Suprapubic skin (tissue), 4 donors: ENCODE measurements around the gene THPO. TPM values are rescaled to one million over a fixed set of nuclear protein-coding genes. Genes with fewer than 3 reads are reported as not detected.

Source experiments
- DNase-seq, 2 donors: peaks; one replicate each; pipeline ENCODE4 v3.0.0-alpha.2; 2019; ENCODE audit warnings: low spot score in 2 of 2
- H3K27ac ChIP-seq: fragments of 200-600 bp; sonication (generic); one replicate; pipeline ENCODE4 v1.5.1; 2019
- H3K27me3 ChIP-seq: fragments of 200-600 bp; sonication (generic); one replicate; pipeline ENCODE4 v1.5.1; 2019
- H3K36me3 ChIP-seq: fragments of 200-600 bp; sonication (generic); one replicate; pipeline ENCODE4 v1.5.1; 2019
- H3K4me1 ChIP-seq: fragments of 200-600 bp; sonication (generic); one replicate; pipeline ENCODE4 v1.5.1; 2019
- H3K4me3 ChIP-seq: fragments of 200-600 bp; sonication (generic); one replicate; pipeline ENCODE4 v1.5.1; 2019; ENCODE audit warnings: mild to moderate bottlenecking
- H3K9me3 ChIP-seq: fragments of 200-600 bp; sonication (generic); one replicate; pipeline ENCODE4 v1.5.1; 2019
- CTCF ChIP-seq, 2 donors: fragments of 200-600 bp in 1 of 2; fragments of 450-650 bp in 1 of 2; sonication (generic) in 1 of 2; IDR thresholded peaks; one replicate each; pipeline ENCODE4 v1.5.1; 2016 to 2019; ENCODE audit warnings: antibody characterized with exemption in 2 of 2, mild to moderate bottlenecking in 1 of 2, moderate library complexity in 1 of 2
- EP300 ChIP-seq: sonication (generic); formaldehyde crosslinking; IDR thresholded peaks from one replicate; pipeline ENCODE4 v1.6.1; 2017; ENCODE audit warnings: antibody characterized with exemption
- POLR2A ChIP-seq, 2 donors: fragments of 450-650 bp; IDR thresholded peaks; one replicate each; pipeline ENCODE4 v1.6.1; 2017; ENCODE audit warnings: antibody characterized with exemption in 2 of 2, mild to moderate bottlenecking in 2 of 2, moderate library complexity in 2 of 2
- POLR2AphosphoS5 ChIP-seq, 3 donors: sonication (generic); formaldehyde crosslinking; IDR thresholded peaks; one replicate each; pipeline ENCODE4 v1.6.1; 2017; ENCODE audit warnings: antibody characterized with exemption in 3 of 3
- WGBS: methylation state at CpG from one replicate; pipeline ENCODE4 v1.1.5; 2018; 5-methylcytosine and 5-hydroxymethylcytosine counted together
- total RNA-seq, 4 donors: library from RNA; depleted of rRNA; stranded (reverse); fragments of >200 nt; gene quantifications; one replicate each; pipeline ENCODE4 v1.1.0, GENCODE V29; 2016

Gene THPO
- total RNA-seq, 4 donors from 2014 or later, result 0.93 TPM; not detected in 3

GRCh38 chr3:184384856-184385422, 6.9 kb upstream of the THPO start:
- TF ChIP-seq POLR2AphosphoS5 (IDR thresholded peaks at IDR 0.05) (no peak), EP300 (no peak), CTCF (IDR thresholded peaks at IDR 0.05) (no peak), POLR2A (IDR thresholded peaks at IDR 0.05) (no peak)
- Histone ChIP-seq H3K9me3 (no peaks in the 10 kb centered on the region), H3K4me3 (no peak overlapping the region), H3K27me3 (peaks cover 31% of the 10 kb centered on the region), H3K36me3 (peaks cover 6% of the 10 kb centered on the region), H3K4me1 (peaks cover 15% of the 10 kb centered on the region), H3K27ac (no peak overlapping the region)
- WGBS, result 82% methylated on average over 4 of the region's 8 CpGs
- DNase-seq, result no peak

GRCh38 chr3:184384342-184384741, 6.3 kb upstream of the THPO start:
- no CpG with 5 or more reads among the region's 9 CpGs for WGBS
- no peak overlapping the region for H3K27ac ChIP-seq
- no peak for TF ChIP-seq EP300
- TF ChIP-seq POLR2A (IDR thresholded peaks at IDR 0.05), result no peak
- no peak for TF ChIP-seq CTCF (IDR thresholded peaks at IDR 0.05)
- no peak for DNase-seq
- peaks cover 36% of the 10 kb centered on the region for H3K27me3 ChIP-seq
- peaks cover 6% of the 10 kb centered on the region for H3K36me3 ChIP-seq
- H3K4me1 ChIP-seq, result peaks cover 20% of the 10 kb centered on the region
- H3K4me3 ChIP-seq, result no peak overlapping the region
- H3K9me3 ChIP-seq, result no peaks in the 10 kb centered on the region

- Histone ChIP-seq H3K4me1 (peaks cover 24% of the 10 kb centered on the region), H3K4me3 (no peak overlapping the region), H3K9me3 (no peaks in the 10 kb centered on the region), H3K27me3 (peaks cover 44% of the 10 kb centered on the region), H3K36me3 (peaks cover 6% of the 10 kb centered on the region), H3K27ac (no peak overlapping the region)
- no peak for DNase-seq
- WGBS, result 93% methylated on average over 10 of the region's 15 CpGs
- TF ChIP-seq CTCF (IDR thresholded peaks at IDR 0.05) (no peak), POLR2AphosphoS5 (IDR thresholded peaks at IDR 0.05) (no peak), POLR2A (IDR thresholded peaks at IDR 0.05) (no peak), EP300 (no peak)
These were observed 5.2 kb upstream of the THPO start for GRCh38 chr3:184383033-184383740.

GRCh38 chr3:184382326-184383032, 4.5 kb upstream of the THPO start:
- peaks cover 44% of the 10 kb centered on the region for H3K27me3 ChIP-seq
- TF ChIP-seq POLR2AphosphoS5 (IDR thresholded peaks at IDR 0.05) (no peak), POLR2A (IDR thresholded peaks at IDR 0.05) (no peak), EP300 (no peak), CTCF (IDR thresholded peaks at IDR 0.05) (no peak)

More at GRCh38 chr3:184382326-184383032, 4.5 kb upstream of the THPO start:
- DNase-seq, result no peak
- Histone ChIP-seq H3K9me3 (no peaks in the 10 kb centered on the region), H3K27ac (no peak overlapping the region), H3K4me1 (peaks cover 24% of the 10 kb centered on the region), H3K4me3 (no peak overlapping the region), H3K36me3 (peaks cover 6% of the 10 kb centered on the region)
- 96% methylated on average over 12 of the region's 16 CpGs for WGBS
